ENCODE results near the gene TPRX1. TPM values are rescaled to one million over a fixed set of nuclear protein-coding genes. Genes with fewer than 3 reads are reported as not detected.
A peak's percentile ranks its signal among the peaks of the same experiment; 100 is the strongest.
"Not testable (repeated sequence)": the region's sequence is repeated elsewhere in the genome, so short reads cannot be mapped to it uniquely, and the experiment has no call there.

Gene TPRX1
- total and polyA plus RNA-seq, 9 of the 15 experiments (the other 6 are each of a cell fraction or from before 2014, with no cell fraction given), result not detected

DNA sequence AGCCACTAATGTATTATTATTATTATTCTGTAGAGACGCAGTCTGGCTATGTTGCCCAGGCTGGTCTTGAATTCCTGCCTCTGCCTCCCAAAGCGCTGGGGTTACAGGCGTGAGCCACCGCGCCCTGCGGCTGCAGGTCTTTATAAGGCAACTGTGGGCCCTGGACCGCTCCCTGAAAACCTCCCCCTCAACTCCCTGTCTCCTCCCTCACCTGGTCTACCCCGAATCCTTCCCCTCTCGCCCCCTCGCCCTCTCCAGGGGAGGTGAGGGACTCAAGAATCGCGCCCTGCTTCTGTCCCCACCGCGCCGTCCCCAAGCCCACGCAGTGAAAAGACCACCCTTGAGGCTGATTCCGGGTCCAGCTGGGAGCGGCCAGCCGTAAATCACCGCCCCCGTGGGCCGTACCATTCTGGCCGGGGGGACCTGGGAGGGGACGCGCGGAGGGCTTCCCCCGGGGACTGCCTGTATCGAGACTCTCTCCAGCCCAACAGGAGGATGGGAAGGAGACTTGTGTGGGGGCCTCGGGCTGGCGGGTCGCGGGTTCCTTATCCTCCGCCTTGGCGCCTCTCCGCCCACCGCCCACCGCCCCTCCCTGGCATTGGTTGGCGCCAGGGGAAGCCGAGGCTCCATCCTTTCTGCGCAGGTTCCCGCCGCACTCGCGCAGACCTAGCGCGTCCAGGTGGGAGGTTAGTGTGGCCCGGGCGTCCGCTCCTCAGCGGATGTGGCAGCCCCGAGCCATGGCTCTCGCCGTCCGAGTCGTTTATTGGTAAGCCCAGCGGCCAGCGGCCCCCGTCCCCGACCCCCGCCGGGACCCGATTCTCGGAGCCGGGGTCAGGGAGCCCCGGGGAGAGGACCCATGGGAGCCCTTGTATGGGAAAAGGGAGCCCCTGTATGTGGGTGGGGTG is 26.1 kb downstream of the TPRX1 start, which contains the start of gene SELENOW (continued):
- TF ChIP-seq, protein P1, sequence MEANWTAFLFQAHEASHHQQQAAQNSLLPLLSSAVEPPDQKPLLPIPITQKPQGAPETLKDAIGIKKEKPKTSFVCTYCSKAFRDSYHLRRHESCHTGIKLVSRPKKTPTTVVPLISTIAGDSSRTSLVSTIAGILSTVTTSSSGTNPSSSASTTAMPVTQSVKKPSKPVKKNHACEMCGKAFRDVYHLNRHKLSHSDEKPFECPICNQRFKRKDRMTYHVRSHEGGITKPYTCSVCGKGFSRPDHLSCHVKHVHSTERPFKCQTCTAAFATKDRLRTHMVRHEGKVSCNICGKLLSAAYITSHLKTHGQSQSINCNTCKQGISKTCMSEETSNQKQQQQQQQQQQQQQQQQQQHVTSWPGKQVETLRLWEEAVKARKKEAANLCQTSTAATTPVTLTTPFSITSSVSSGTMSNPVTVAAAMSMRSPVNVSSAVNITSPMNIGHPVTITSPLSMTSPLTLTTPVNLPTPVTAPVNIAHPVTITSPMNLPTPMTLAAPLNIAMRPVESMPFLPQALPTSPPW (CRISPR knock-in tag; IDR thresholded peaks at IDR 0.05), result peak; percentile 54
- TF ChIP-seq NONO (IDR thresholded peaks at IDR 0.05; ENCODE audit: low read depth in 2 of 2, low read length in 1 of 2) (peak; percentile 70 to 100; a peak in 3 of 4 replicates), CBX1 (IDR thresholded peaks at IDR 0.05; ENCODE audit: low read depth) (no peak)

DNA sequence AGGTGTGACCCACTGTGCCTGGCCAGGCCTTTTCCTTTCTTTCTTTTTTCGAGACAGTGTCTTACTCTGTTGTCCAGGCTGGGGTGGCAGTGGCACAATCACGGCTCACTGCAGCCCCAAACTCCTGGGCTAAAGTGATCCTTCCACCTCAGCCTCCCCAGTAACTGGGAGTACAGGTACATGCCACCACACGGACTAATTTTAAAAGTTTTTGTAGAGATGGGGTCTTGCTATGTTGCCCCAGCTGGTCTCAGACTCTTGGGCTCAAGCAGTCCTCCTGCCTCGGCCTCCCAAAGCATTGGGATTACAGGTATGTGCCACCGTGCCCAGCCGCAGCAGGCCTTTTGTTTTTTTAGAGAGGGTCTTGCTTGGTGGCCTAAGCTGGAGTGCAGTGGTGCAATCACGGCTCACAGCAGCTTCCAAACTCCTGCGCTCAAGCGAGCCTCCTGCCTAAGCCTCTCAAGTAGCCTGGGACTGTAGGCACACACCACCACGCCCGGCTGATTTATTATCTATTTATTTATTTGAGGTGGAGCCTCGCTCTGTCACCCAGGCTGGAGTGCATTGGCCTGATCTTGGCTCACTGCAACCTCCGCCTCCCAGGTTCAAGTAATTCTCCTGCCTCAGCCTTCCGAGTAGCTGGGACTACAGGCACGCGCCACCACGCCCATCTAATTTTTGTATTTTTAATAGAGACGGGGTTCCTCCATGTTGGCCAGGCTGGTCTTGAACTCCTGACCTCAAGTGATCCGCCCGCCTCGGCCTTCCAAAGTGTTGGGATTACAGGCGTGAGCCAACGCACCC is 26.9 kb downstream of the TPRX1 start:
- POLR2A ChIA-PET, result interaction anchor here (1.4 kb wide), 1 partner anchor 15 kb away, joined by 5 read pairs; no protein-coding TSS in a partner anchor
- WGBS (ENCODE audit: insufficient coverage, low coverage, missing lambda C conversion rate), result 37% methylated on average over 20 of the region's 23 CpGs
- in situ Hi-C loops (cut with MboI); FAIRE-seq; H4K20me1 ChIP-seq (replicated peaks; ENCODE audit: control insufficient read depth, insufficient read depth, low read length); ATAC-seq; H3K9me1 ChIP-seq (ENCODE audit: control insufficient read depth, insufficient read depth, low read length); H3K9me3 ChIP-seq (replicated peaks; ENCODE audit: control insufficient read depth, insufficient read depth, low read depth, low read length); H3K27me3 ChIP-seq (ENCODE audit: control insufficient read depth in 2 of 2, insufficient read depth in 2 of 2, low read length in 2 of 2); DNase-seq (ENCODE audit: extremely low read depth in 1 of 4, low spot score in 3 of 4); intact Hi-C loops (cut with micrococcal nuclease); H3K27ac ChIP-seq (ENCODE audit: extremely low read depth, low read depth, low read length); BruUV-seq (replicated peaks); TF ChIP-seq CREB1 (IDR thresholded peaks at IDR 0.05): not testable (repeated sequence)
- H3K4me2 ChIP-seq (ENCODE audit: insufficient read depth, low read length), result peak overlapping the region; percentile 84
- CTCF ChIA-PET (ENCODE audit: low intra/inter-chr PET ratio), result interaction anchor here (1.5 kb wide), 1 partner anchor 11 kb away, joined by 7 read pairs; no protein-coding TSS in a partner anchor
- H3K9ac ChIP-seq (ENCODE audit: insufficient read depth in 1 of 2, low read depth in 2 of 2, low read length in 2 of 2), result peak overlapping the region; percentile 94 to 100; a peak in 3 of 4 replicates
- TF ChIP-seq KDM1A (IDR thresholded peaks at IDR 0.05) (peak; percentile 5 to 47; a peak in 2 of 4 replicates), ADNP (tag; IDR thresholded peaks at IDR 0.05) (peak; percentile 60), BCOR (IDR thresholded peaks at IDR 0.05) (peak; percentile 60), CREB1 (CRISPR knock-in tag; IDR thresholded peaks at IDR 0.05) (0 out of 2 replicates have a peak, but pooled peaks have one; percentile 8), CBX1 (IDR thresholded peaks at IDR 0.05; ENCODE audit: low read depth) (0 out of 2 replicates have a peak, but pooled peaks have one; percentile 29), ZNF121 (CRISPR knock-in tag; conservative IDR thresholded peaks at IDR 0.05) (peak; percentile 98), FOXJ3 (CRISPR knock-in tag; IDR thresholded peaks at IDR 0.05) (0 out of 2 replicates have a peak, but pooled peaks have one; percentile 12)
- H3K36me3 ChIP-seq (ENCODE audit: control insufficient read depth, insufficient read depth, low read length), result peaks cover 22% of the 10 kb centered on the region; the same call in 2 of the 3 replicates
- H3K4me3 ChIP-seq, result peak overlapping the region; percentile 95
- H3K79me2 ChIP-seq (ENCODE audit: control insufficient read depth, insufficient read depth, low read length), result peaks cover 25% of the 10 kb centered on the region
- H2AFZ ChIP-seq (ENCODE audit: low read depth, low read length), result peak overlapping the region; percentile 96
- H3K4me1 ChIP-seq (replicated peaks in 1 of 2; ENCODE audit: control insufficient read depth in 2 of 2, insufficient read depth in 2 of 2, low read length in 2 of 2), result peaks cover 11 to 29% of the 10 kb centered on the region in 2 experiments; a peak in 3 of 5 replicates
